Measurements from ENCODE around the gene APOL1.

- TF ChIP-seq TCF12 (IDR thresholded peaks at IDR 0.05; ENCODE audit: low read depth) = no peak
- no peak for TF ChIP-seq REST (IDR thresholded peaks at IDR 0.05; ENCODE audit: low read depth)
- TF ChIP-seq FOXM1 (IDR thresholded peaks at IDR 0.05; ENCODE audit: borderline replicate concordance, low read depth) = no peak
- TF ChIP-seq TEAD4 (IDR thresholded peaks at IDR 0.05) = no peak
- TF ChIP-seq EP300 (IDR thresholded peaks at IDR 0.05; ENCODE audit: borderline replicate concordance) = no peak
- no peak for TF ChIP-seq CEBPB (IDR thresholded peaks at IDR 0.05)
- TF ChIP-seq RAD21 (IDR thresholded peaks at IDR 0.05; ENCODE audit: low read depth) = no peak
These were observed 58.6 kb downstream of the APOL1 start for GRCh38 chr22:36311386-36312085.

Measured in Ishikawa (cell line).